NCI-H146 treated with DMSO at 0.1 percent for 48 hours (cell line): ENCODE measurements around the gene KCNG4.

ENCODE experiments used
- DNase-seq: peaks from one replicate; lab custom pipeline; 2025; ENCODE audit not compliant: unreplicated experiment; lab: John Stamatoyannopoulos, UW

Gene KCNG4

DNA sequence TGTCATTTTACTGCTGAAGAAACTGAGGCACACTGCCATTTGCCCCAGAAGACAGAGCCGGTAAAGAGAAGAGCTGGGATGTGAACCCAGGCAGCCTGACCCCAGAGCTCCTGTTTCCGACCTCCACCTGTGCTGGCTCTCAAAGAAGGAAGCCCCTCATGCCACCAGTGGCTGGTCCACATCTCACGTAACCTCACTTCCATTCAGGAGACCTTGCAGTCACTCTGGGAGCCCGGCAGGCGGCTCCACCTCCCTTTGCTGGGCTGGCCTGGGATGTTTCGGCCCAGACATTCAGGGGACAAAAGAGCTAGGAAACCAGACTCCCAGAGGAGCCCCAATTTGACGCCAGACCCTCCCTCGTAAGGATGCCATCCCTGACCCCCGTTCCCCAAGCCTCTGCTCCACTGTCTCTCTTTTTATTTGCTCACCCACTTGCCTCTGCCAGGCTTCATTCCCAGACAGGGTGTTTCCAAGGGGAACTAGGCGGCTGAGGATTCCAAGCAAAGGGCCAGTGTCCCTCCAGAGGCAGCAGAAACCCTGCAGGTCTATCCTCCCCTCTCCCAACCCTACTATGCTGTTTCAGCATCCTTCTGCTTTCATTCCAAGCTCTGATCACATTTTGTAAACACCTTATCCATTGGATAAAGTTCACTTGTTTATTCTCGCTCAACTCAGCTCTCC, 55.8 kb downstream of the KCNG4 start:
- no peak for DNase-seq

- DNase-seq: no peak
Measured at GRCh38 chr16:84183572-84183875, 56.3 kb downstream of the KCNG4 start.

- no peak for DNase-seq
Measured at GRCh38 chr16:84182680-84183571, 56.9 kb downstream of the KCNG4 start.

DNA sequence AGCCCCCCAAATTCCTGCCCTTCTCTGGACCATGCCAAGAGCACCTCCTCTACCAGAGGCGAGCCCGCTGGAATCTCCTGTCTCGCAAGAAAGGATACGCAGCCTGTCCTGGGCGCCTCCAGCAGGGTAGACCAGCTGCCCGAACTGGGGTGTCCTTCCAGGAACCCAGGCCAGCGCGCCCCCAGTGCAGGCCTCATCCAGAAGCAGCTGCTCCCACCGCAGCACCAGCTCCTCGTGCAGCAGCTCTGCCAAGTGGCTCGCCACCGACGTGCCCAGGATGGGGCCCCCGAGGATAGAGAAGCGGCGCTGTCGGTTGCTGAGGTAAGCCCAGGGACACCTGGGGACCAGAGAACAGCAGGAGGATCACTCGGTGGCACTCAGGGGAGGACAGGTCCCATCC, 57.7 kb downstream of the KCNG4 start:
- DNase-seq: no peak

- DNase-seq: no peak
Measured at GRCh38 chr16:84181144-84181915, 58.5 kb downstream of the KCNG4 start.

- no peak for DNase-seq
Measured at GRCh38 chr16:84180519-84181140, 59.2 kb downstream of the KCNG4 start.

GRCh38 chr16:84179612-84180320, 60.0 kb downstream of the KCNG4 start:
- no peak for DNase-seq

GRCh38 chr16:84178892-84179611, 60.8 kb downstream of the KCNG4 start:
- no peak for DNase-seq

GRCh38 chr16:84178146-84178765, 61.6 kb downstream of the KCNG4 start:
- no peak for DNase-seq

DNA sequence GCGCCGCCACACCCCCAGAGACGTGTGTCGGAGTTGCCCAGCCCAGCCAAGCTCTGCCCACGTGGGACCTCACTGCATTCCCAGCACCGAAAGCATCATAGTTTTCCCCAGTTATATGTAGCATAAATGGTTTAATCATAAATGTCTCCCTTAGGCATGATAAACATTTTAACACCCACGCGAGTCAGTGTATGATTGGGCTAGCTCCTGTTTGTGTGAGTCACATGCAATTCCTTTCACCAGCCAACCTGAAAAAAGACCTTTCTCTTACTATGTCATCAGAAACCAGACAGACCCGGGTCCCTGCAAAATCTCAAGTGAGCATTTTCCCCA, 62.1 kb downstream of the KCNG4 start:
- DNase-seq: no peak

DNA sequence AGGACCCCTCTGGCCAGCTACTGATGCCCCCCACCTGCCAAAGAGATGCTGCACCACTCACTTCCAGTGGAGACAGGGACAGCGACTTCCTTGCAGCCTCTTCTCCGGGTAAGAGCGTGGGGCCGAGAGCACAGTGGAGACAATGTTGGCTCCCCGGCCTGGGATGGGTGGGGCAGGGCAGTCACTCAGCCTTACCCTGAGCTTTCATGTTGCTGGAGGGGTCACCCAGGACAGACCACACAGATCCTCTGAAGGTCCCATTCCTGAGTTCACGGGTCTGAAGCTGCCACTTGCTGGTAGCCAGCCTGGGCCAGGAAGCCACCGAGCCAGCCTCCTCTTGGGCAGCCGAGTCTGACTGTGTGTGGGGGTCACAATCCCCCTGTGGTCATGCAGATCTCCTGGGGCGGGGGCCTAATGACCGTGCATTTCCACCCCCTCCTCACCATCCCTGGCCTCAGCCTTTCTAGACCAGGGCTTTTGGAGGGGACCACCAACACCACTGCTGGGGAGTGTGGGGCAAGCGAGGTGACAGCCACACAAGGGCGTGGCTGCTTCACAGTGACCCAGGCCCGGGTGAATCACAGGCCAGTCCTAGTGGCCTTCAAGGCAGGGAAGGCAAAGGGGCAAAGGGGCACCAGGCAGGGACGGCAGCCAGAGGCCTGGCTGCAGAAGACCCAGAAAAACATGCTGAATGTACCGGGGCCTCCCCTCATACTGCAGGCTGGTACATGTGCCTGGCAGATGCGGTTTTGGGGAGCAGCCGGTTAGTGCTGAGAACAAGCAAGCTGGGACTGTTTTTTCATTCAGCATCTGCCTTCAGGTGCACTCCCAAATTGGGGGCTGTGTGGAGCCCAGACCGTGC, 63.4 kb downstream of the KCNG4 start:
- DNase-seq: no peak

DNA sequence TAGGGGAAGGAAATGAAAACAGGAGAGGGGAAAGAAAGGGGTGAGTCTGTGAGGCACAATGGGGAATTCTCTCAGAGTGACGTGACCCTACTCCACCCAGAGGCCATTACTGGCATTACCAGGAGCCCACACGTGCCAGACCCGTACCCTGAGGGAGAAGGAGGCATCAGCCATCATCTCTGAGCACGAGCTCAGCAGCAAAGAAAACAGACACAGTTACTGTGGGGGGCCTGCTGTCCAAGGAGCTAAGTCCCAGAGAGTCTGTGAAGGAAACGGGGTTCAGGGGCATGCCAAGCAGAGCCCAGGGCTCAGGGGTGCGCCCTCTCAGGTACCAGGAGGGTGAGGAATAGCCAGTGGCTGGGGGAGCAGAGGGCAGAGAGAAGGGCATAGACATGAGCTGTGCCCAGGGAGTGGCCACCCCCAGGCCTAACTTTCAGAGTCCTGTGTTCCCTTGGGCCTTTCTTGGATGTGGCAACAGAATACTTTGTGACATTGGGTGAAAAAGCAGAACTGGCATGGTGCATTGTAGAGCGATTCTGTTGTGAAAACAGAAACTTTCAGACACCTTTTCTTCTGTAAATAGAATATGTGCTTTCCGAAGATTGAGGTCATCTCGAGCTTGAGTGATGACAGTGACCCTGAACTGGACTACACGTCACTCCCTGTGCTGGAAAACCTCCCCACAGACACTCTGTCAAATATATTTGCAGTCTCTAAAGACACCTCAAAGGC, 64.3 kb downstream of the KCNG4 start:
- peak; percentile 50 for DNase-seq

- no peak for DNase-seq
Measured at GRCh38 chr16:84174396-84174795, 65.4 kb downstream of the KCNG4 start.

GRCh38 chr16:84169765-84170310, 70.0 kb downstream of the KCNG4 start:
- no peak for DNase-seq
